GM19463 (cell line): ENCODE data around the gene TRAP1.
A peak's percentile ranks its signal among the peaks of the same experiment; 100 is the strongest.
"Not testable (repeated sequence)": the region's sequence is repeated elsewhere in the genome, so short reads cannot be mapped to it uniquely, and the experiment has no call there.

Experiments used
- ATAC-seq: cut with Tn5 transposase; IDR thresholded peaks from one replicate; pipeline ENCODE4 v1.9.1; 2021; ENCODE audit warnings: mild to moderate bottlenecking, moderate library complexity; ENCODE audit not compliant: unreplicated experiment

TRAP1 gene

DNA sequence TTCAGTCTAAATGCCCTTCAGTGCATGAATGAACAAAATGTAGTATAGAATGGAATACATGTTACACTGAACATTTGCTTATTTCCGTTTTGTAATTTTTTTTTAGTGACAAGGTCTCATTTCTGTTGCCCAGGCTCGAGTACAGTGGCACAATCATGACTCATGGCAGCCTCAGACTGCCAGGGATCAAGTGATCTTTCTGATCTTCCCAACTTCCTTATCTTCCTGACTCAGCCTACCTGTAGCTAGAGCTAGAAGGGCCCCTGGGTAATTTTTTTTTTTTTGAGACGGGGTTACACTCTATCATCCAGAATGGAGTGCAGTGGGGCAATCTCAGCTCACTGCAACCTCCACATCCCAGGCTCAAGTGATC lies 98.6 kb downstream of the TRAP1 start:
- ATAC-seq = no peak

DNA sequence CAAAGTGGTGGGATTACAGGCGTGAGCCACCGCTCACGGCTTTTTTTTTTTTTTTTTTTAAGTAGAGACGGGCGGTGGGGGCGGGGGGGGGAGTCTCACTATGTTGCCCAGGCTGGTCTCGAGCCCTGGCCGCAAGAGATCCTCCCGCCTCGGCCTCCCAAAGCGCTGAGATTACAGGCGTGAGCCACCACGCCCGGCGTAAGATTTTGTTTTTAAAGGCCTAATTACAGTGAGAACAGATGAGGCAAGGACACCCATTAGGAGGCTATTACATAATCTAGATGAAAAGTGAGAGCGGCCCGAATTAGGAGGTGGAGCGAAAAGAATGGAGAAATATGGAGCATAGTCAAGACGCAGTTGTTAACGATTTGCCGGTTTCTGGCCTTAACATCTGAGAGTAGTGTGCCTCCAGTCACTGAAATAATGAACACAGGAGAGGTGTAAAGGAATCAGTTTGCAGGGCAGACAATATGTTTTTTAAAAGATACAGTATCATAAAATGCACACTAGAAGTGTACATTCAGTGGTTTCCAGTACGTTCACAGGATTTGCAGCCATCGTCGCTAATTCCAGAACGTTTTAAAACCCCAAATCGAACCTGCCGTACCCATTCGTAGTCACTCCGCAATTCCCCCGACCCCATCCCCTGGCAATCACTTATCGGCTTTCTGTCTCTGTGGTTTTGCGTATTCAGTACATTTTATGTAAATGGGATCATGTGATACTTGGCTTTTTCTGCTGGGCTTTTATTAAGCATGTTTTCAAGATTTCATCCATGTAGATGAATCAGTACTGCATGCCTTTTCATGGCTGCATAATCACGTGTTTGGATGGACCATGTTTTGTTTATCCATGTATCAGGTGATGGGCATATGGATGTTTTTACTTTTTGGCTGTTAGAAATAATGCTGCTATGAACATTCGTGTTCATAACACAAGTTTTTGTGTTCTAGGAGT lies 104.5 kb downstream of the TRAP1 start:
- no peak for ATAC-seq

DNA sequence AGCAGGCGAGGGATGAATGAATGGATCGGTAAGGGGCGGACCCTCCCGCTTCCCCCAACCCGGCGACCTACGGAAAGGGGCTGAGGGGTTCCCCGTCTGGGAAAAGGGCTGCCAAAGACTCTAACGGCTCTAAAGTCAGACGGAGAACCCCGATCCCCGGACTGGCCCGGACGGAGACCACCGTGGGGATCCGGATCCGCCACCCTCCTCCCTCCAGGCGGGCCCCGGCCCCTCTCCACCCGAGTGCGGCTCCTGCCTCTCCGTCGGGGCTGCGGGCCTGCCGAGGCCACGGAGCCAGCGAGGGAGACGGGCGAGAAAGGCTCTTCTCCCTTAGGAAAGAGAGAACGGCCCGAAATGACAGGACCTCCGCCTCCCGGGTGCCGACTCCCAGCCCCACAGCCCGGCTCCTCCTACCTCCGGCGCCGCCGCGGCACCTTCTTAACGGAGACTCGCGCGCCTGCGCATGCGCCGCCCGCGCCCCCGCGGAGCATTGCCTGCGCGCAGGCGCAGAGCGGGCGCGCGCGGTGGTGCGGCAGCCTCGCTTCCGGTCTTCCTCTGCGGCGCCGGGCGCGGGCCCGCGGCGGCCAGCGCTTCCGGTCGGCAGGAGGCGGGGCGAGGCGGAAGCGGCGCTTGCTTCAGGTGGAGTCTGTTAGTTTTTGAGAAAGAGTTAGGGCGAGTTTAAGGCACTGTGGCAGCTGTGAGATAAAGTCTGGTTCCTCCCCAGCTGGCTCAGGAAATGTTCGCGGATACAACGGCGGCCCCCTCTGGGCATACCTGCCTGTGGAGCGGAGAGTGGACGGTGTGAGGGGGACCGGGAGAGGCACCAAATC lies 106.0 kb downstream of the TRAP1 start, which contains the start of gene SLX4:
Gene SLX4, minus strand, starts transcription at position 461 of the 830 bp plus-strand sequence. CDS start 2,642 bp downstream, outside the sequence.
- ATAC-seq = peak; percentile 82

DNA sequence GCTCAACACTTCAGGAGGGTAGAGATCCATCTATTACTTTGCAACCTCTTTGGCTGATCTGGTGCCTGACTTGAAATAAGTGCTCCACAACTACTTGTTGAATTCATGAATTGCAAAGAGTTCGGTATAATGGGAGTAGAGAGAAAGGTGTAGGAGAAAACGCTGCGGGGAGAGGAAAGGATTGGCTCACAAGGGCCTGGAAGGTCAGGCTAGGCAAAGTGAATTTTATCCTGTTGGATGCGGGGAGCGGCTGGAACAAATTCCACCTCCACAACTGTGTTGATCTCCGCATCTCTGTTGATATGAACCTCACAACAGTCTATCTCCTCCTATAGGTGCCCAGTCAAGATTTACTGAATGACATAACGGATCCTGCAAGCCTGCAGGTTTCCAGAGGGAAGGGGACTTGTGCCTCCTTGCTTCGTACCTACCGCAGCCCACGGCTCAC lies 106.6 kb downstream of the TRAP1 start:
- ATAC-seq = no peak

DNA sequence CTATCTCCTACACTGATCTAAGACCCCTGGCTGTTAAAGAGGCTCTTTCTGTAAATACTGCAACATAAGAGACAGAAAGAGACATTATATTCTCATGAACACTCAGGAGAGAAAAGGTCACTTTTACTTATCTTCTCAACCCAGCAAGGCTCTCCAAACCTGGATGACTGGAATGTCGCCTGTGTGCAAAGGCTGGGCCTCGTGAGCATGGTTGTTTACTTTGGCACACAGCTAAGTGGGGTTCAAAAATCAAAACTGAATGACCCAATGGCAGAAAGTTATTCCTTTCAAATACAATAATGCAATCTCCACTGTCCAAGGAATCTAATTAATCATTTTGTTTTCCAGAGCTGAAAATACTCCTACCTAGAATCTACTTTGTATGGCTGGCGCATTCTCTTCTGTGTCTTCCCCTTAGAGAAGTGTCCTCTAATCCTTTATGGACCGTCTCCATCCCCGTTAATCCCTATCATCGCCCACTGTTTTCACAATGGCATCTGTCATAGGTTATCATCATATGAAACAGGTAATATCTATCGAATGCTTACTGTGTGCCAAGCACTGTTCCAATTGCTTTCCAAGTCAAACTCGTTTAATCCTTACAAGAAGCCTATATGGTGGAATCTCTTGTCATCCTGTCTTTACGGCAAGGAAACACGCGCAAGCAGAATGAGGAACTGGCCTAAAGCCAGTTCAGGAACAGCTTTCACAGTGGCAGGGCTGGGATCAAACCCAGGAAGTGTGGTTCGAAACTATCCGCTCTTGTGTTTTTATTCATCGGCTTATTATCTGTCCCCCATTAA lies 107.2 kb downstream of the TRAP1 start:
- ATAC-seq = no peak

DNA sequence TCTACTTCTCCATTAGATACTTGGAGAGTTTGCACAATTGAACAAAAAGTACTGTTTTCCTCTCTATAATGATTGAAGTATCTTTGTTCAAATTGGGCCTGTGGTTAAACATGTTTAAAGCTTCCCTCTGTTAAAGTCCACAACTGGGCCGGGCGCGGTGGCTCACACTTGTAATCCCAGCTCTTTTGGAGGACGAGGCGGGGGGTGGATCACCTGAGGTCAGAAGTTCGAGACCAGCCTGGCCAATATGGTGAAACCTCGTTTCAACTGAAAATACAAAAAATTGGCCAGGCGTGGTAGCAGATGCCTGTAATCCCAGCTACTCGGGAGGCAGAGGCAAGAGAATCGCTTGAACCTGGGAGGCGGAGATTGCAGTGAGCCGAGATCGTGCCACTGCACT lies 108.3 kb downstream of the TRAP1 start:
- ATAC-seq = not testable (repeated sequence)

DNA sequence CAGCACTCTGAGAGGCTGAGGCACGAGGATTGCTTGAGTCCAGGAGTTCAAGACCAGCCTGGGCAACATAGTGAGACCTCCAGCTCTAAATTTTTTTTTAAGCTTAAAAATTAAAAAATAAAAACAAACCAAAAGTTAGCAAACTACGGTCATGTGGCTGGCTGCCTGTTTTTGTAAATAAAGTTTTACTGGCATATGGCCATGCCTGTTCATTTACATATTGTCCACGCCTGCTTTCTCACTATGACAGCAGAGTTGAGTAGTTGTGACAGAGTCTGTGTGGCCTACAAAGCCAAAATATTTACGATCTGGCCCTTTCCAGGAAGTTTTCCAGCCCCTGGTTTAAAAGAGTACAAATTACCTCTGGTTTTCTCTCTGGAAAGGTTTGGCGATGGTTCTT lies 109.3 kb downstream of the TRAP1 start:
- ATAC-seq = no peak
